NCI-H2196 (cell line): Measurements from ENCODE around the gene CENPE.

ENCODE experiments used
- DNase-seq: peaks from one replicate; lab custom pipeline; 2025; ENCODE audit not compliant: unreplicated experiment; lab: John Stamatoyannopoulos, UW

The CENPE gene

DNA sequence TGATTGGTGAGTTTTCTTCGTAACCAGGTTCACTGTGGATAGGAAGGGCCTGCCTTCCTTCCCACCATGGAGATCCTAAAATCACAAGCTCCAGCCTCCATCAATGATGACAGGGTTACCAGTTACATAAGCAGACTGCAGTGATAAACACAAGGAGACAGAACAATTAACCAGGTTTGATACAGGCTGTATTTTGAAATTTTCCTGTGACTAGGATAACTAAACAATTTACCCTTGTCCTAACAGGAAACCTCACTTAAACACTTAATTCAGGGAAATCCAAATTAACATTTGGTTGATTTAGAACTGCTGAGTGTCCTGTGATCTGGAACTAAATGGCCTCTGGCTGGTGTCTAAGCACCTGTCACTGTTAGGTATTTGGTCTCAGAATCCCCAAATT, 118.5 kb downstream of the CENPE start:
- no peak for DNase-seq

DNA sequence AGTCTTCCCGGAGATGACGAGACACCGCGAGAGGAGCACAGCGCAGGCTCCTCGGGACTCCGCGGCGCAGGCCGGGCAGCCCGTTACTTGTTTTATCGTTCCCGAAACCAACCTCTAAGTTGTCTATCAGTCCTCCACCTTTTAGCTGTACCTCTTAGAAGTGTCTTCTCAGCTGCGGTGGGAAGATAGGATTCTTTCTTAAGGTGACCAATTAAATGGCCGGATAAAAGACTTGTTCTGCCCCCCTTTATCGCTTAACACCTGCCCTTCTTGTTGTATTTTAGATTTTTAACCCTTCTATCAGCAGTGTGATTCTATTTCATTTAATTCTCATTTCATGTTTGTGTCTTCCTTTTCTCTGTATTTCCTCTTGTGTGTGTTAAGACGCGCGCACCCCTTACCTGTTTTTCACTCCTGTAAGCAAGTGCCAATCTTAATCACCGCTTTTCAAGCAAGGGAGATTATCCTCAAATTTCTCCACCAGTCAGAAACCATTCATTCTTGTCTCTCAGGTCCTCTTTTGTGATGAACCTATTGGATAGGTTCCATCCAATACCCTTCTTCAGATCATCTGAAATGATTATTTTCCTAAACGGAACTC, 121.3 kb downstream of the CENPE start, which contains the start of gene SLC9B2:
SLC9B2 (minus strand) TSS at position 15 of the 601 bp plus-strand sequence. CDS start 9,211 bp downstream, outside the sequence.
- no peak for DNase-seq

DNA sequence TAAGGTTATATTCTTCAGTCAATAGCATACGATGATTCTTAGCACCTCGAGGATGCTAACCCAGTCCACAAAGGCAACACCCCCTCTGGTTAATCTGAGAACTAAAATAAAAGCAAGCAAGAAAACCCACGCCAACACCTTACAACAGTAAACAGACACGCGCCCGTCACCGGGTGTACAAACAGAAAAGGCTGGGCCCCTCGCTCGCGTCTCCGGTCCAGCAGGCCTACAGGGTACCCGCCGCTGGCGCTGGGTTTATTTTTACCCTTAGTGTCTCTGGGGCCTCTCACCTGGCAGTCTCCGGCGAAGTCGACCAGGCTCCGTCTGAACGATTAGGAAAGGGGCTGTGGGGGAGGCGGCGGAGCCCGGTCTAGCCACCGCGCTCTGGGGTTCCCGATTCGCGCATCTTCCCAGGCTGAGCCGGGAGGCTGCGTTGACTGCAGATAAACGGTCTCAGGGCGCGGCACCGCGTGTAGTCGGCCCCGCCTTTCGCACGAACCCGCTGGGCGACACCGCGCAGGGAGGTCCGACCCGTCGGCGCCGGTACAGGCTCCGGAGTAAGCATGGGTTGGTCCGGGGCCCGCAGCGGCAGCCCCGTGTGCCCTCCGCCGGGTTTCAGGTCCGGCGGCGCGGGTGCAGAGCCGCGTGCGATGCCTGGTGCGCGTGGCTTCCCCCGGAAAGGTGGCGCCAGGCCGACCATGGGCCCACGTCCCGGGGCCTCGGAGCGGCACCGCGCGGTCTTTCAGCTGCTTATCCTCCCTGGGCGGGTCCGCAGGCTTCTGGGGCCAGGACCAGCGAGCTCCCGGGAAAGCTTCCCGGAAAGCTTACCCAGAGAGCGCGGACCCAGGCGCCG, 122.0 kb downstream of the CENPE start:
- peak; percentile 9 for DNase-seq

DNA sequence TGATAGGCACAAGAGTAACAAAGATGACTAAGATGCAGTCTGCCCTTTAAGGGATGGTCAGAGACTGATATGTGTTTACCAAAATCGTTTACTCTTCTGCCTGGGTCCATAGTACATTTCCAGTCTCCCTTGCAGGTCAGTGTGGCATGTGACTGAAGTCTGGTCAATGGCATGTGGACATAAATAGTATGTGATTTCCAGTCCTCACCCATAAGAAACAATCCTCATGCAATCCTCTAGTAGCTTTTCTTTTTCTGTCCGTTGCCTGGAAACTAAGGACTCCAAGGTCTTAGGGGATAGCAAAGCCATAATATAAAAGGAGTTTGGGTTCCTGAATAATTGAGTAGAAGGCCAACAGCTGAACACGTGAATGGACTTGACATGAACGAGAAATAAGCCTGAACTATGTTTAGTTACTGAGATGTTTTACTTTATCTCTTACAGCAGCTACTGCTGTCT, 122.7 kb downstream of the CENPE start:
- no peak for DNase-seq

- no peak for DNase-seq
Measured at GRCh38 chr4:103074744-103075434, 123.3 kb downstream of the CENPE start.

GRCh38 chr4:103073792-103074438, 124.2 kb downstream of the CENPE start:
- DNase-seq, result no peak

- DNase-seq, result no peak
Measured at GRCh38 chr4:103067841-103068547, 130.1 kb downstream of the CENPE start.

DNA sequence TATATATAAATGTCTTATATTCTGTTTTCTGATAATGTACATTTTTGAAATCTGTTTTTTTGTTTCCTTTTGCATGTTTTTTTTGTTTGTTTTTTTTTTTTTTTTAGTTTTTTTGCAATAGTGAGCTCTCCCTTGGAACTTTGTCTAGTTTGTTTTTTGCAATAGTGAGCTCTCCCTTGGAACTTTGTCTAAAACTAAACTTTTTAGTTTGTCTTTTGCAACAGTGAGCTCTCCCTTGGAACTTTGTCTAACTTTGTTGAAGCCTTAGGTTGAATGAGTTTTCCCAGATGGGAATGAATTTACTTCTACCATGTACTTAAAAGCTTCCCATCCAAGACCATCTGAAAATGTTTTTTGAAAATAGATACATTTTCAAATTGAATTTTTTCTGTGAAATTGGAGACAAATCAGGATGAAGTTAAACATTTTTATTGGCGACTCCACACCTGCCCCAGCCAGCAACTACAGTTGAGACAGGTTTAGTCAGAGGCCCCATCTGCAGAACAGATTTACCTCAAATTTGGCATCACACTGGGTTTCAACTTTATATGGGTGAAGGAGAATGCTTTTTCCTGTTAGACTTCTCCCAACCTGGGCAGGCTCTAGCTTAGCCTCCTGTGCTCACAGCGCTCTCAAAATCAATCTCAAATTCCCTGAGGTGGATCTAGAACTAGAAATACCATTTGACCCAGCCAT, 137.5 kb downstream of the CENPE start:
- DNase-seq, result no peak
